A549 (cell line): ENCODE data around the gene KLF3. TPM values are rescaled to one million over a fixed set of nuclear protein-coding genes. Genes with fewer than 3 reads are reported as not detected.

ENCODE experiments used
- ATAC-seq, 2 experiments: fragments of 200-7000 bp in 1 of 2; fragments of >200 bp in 1 of 2; cut with Nextera tagmentation in 1 of 2; cut with Tn5 transposase in 1 of 2; 3 replicates each; pipeline versions ENCODE4 v1.8.0 to v1.9.1; 2018 to 2020; ENCODE audit warnings: mild to moderate bottlenecking in 1 of 2, moderate library complexity in 1 of 2
- CTCF ChIA-PET: fragments of 300-600 bp; sonication (Branson Sonifier 250); formaldehyde crosslinking; extraction: SDS; loops from one replicate; lab custom pipeline; 2021; ENCODE audit warnings: antibody characterized with exemption, inconsistent platforms; lab: Yijun Ruan, JAX
- POLR2A ChIA-PET: fragments of 350-600 bp; formaldehyde crosslinking; extraction: SDS; loops from one replicate; lab custom pipeline; 2021; ENCODE audit warnings: antibody characterized with exemption, inconsistent platforms; lab: Yijun Ruan, JAX
- DNase-seq, 2 experiments: peaks; one replicate each; pipeline versions ENCODE4 v3.0.0 to v3.0.0-alpha.2; 2011 to 2016; ENCODE audit warnings: low read depth in 1 of 2, low spot score in 1 of 2
- FAIRE-seq: peaks from 2 replicates; lab custom pipeline; 2011; peaks lifted over from hg19 to GRCh38; lab: Jason Lieb, UNC
- H3K27ac ChIP-seq, 2 experiments: fragments of >200 bp; sonication (Bioruptor Twin); formaldehyde crosslinking; 3 replicates each; pipeline ENCODE4 v1.5.1; 2016 to 2017
- H3K4me1 ChIP-seq: fragments of >200 bp; sonication (Bioruptor Twin); formaldehyde crosslinking; 3 replicates; pipeline ENCODE4 v1.6.1; 2016
- H3K4me2 ChIP-seq: fragments of >200 bp; sonication (Bioruptor Twin); formaldehyde crosslinking; 3 replicates; pipeline ENCODE4 v1.6.1; 2016
- H3K4me3 ChIP-seq: fragments of >200 bp; sonication (Bioruptor Twin); formaldehyde crosslinking; 3 replicates; pipeline ENCODE4 v1.5.1; 2016
- H3K9me3 ChIP-seq: fragments of >200 bp; sonication (Bioruptor Twin); formaldehyde crosslinking; 3 replicates; pipeline ENCODE4 v1.6.1; 2016
- BHLHE40 ChIP-seq: IDR thresholded peaks from 2 replicates; pipeline ENCODE4 v1.6.1; 2012; ENCODE audit warnings: low read depth, low read length, inconsistent platforms
- CBX8 ChIP-seq: fragments of 200-600 bp; sonication (generic); IDR thresholded peaks from 2 replicates; pipeline ENCODE4 v1.6.1; 2016
- EP300 ChIP-seq, 2 experiments: fragments of >200 bp; sonication (Bioruptor Twin); formaldehyde crosslinking; IDR thresholded peaks; 2 replicates in 1 of 2; 3 replicates in 1 of 2; pipeline ENCODE4 v1.6.1; 2016 to 2017
- GATA3 ChIP-seq: IDR thresholded peaks from 2 replicates; pipeline ENCODE4 v1.6.1; 2012; ENCODE audit warnings: borderline replicate concordance
- HDAC2 ChIP-seq: fragments of 200-600 bp; sonication (generic); IDR thresholded peaks from 2 replicates; pipeline ENCODE4 v1.6.1; 2016
- HES2 ChIP-seq: fragments of >200 bp; sonication (Bioruptor Twin); formaldehyde crosslinking; IDR thresholded peaks from 2 replicates; pipeline ENCODE4 v1.6.1; 2016
- HOXA7 ChIP-seq: fragments of 250-450 bp; sonication (Bioruptor Pico); IDR thresholded peaks from 2 replicates; pipeline ENCODE4 v1.5.0; 2020; ENCODE audit warnings: mild to moderate bottlenecking, moderate library complexity
- JUN ChIP-seq, 2 experiments: fragments of >200 bp; sonication (Bioruptor Twin); formaldehyde crosslinking; IDR thresholded peaks; 2 replicates in 1 of 2; 3 replicates in 1 of 2; pipeline ENCODE4 v1.6.1; 2016 to 2017
- KDM1A ChIP-seq: fragments of 200-600 bp; sonication (generic); IDR thresholded peaks from 2 replicates; pipeline ENCODE4 v1.6.1; 2016; ENCODE audit warnings: low read depth, mild to moderate bottlenecking
- NFE2L2 ChIP-seq: fragments of 150-350 bp; conservative IDR thresholded peaks from 2 replicates; pipeline ENCODE4 v1.6.1; 2014; ENCODE audit warnings: low read length
- NR3C1 ChIP-seq: fragments of >200 bp; sonication (Bioruptor Twin); formaldehyde crosslinking; IDR thresholded peaks from 3 replicates; pipeline ENCODE4 v1.6.1; 2017
- PBX3 ChIP-seq: IDR thresholded peaks from 2 replicates; pipeline ENCODE4 v1.6.1; 2012
- RARB ChIP-seq: fragments of 250-450 bp; sonication (Bioruptor Pico); IDR thresholded peaks from 2 replicates; pipeline ENCODE4 v1.8.0; 2021; ENCODE audit warnings: mild to moderate bottlenecking, moderate library complexity
- REST ChIP-seq: fragments of 200-600 bp; sonication (generic); IDR thresholded peaks from 2 replicates; pipeline ENCODE4 v1.6.1; 2016; ENCODE audit warnings: antibody characterized with exemption, mild to moderate bottlenecking, moderate library complexity
- RNF2 ChIP-seq: fragments of 200-600 bp; sonication (generic); IDR thresholded peaks from 2 replicates; pipeline ENCODE4 v1.6.1; 2016; ENCODE audit warnings: low read depth, mild to moderate bottlenecking, antibody characterized with exemption, moderate library complexity, borderline replicate concordance
- ZC3H11A ChIP-seq: fragments of 450-650 bp; IDR thresholded peaks from 2 replicates; pipeline ENCODE4 v1.6.1; 2014; ENCODE audit warnings: antibody characterized with exemption, mild to moderate bottlenecking
- ZNF302 ChIP-seq: fragments of 250-450 bp; sonication (Bioruptor Pico); IDR thresholded peaks from 2 replicates; pipeline ENCODE4 v1.9.0; 2021; ENCODE audit warnings: inconsistent platforms, mild to moderate bottlenecking, moderate library complexity
- ZSCAN20 ChIP-seq: fragments of 250-450 bp; sonication (Bioruptor Pico); IDR thresholded peaks from 2 replicates; pipeline ENCODE4 v1.8.0; 2022; ENCODE audit warnings: mild to moderate bottlenecking, moderate library complexity
- WGBS: methylation state at CpG from one replicate; pipeline ENCODE4 v1.1.6; 2017; ENCODE audit errors: missing lambda C conversion rate; 5-methylcytosine and 5-hydroxymethylcytosine counted together
- polyA plus RNA-seq, 4 experiments: library from polyadenylated mRNA; depleted of rRNA in 3 of 4; stranded (reverse); fragments of >200 nt; fragmentation: RNase III in 1 of 4; extraction: RNeasy Plus Mini Kit Qiagen cat#74134 plus additional on column Dnase treatment in 1 of 4; gene quantifications; 2 replicates in 3 of 4; 3 replicates in 1 of 4; pipeline ENCODE4 v1.2.3, GENCODE V29; 2011 to 2017
- TF ChIP-seq, protein P1 (sequence below): IDR thresholded peaks from 2 replicates; pipeline ENCODE4 v1.6.1; 2012; ENCODE audit warnings: low read depth, borderline replicate concordance
- TF ChIP-seq, protein P2 (sequence below): fragments of 150-350 bp; IDR thresholded peaks from 2 replicates; pipeline ENCODE4 v1.6.1; 2014; ENCODE audit warnings: low read depth, mild to moderate bottlenecking, low read length

KLF3 gene
- polyA plus RNA-seq, 2 of the 4 experiments (the other 2 are of a cell fraction) = 11.2 to 29.6 TPM

GRCh38 chr4:38630519-38630918, 33.5 kb upstream of the KLF3 start:
- Histone ChIP-seq H3K9me3 (no peaks in the 10 kb centered on the region), H3K4me1 (no peaks in the 10 kb centered on the region), H3K27ac (no peak overlapping the region), H3K4me3 (no peak overlapping the region), H3K4me2 (no peak overlapping the region)
- ChIA-PET CTCF (no interaction called here), POLR2A (no interaction called here)
- TF ChIP-seq GATA3 (no peak), ZSCAN20 (CRISPR knock-in tag) (no peak), ZC3H11A (no peak), HOXA7 (CRISPR knock-in tag) (no peak), HES2 (no peak), NFE2L2 (no peak), NR3C1 (no peak), BHLHE40 (no peak), JUN (IDR thresholded peaks at IDR 0.05) (no peak), EP300 (IDR thresholded peaks at IDR 0.05) (no peak), KDM1A (no peak), ZNF302 (no peak), RARB (CRISPR knock-in tag) (no peak), PBX3 (no peak), REST (no peak), RNF2 (no peak)
- TF ChIP-seq, protein P1, sequence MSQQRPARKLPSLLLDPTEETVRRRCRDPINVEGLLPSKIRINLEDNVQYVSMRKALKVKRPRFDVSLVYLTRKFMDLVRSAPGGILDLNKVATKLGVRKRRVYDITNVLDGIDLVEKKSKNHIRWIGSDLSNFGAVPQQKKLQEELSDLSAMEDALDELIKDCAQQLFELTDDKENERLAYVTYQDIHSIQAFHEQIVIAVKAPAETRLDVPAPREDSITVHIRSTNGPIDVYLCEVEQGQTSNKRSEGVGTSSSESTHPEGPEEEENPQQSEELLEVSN = no peak
- ATAC-seq (no peak), DNase-seq (no peak), FAIRE-seq (no peak)

DNA sequence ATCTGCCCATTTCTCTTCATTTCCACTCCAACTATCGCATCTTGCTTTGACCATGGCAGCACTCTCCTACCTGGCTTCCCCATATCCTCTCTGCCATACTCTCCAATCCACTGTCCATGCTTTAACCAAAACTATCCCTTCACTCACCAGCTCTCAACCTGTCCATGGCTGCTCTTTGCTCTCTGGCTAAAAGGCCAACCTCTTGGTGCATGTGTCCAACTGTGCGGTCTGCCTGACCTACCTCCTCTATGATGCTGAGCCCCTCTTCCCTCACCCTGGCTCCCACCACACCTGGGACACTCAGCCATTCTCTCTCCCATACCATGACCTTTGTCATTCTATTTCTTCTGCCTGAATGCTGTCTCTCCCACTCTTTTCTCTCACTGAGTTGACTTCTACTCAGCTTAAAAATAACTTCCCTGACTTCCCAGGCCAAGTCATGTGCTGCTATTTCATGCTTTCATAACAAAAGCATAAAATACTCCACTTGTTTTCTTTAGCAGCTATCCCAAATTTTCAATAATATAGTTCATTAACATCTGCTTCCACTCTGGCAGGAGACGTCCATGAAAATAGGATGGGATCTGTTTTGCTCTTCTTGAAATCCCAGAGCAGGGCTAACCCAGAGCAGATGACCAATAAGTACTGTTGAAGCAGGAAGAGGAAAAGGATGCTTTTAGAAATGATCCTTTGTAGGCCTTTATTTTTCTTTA, 29.8 kb upstream of the KLF3 start:
- Histone ChIP-seq H3K9me3 (no peaks in the 10 kb centered on the region), H3K4me3 (no peak overlapping the region), H3K4me2 (no peak overlapping the region), H3K4me1 (no peaks in the 10 kb centered on the region), H3K27ac (no peak overlapping the region)
- ATAC-seq = no peak
- no peak for FAIRE-seq
- TF ChIP-seq REST = no peak
- no peak for TF ChIP-seq HDAC2
- no peak for TF ChIP-seq JUN (IDR thresholded peaks at IDR 0.05)
- no peak for TF ChIP-seq ZNF302
- no peak for TF ChIP-seq CBX8
- TF ChIP-seq, protein P2, sequence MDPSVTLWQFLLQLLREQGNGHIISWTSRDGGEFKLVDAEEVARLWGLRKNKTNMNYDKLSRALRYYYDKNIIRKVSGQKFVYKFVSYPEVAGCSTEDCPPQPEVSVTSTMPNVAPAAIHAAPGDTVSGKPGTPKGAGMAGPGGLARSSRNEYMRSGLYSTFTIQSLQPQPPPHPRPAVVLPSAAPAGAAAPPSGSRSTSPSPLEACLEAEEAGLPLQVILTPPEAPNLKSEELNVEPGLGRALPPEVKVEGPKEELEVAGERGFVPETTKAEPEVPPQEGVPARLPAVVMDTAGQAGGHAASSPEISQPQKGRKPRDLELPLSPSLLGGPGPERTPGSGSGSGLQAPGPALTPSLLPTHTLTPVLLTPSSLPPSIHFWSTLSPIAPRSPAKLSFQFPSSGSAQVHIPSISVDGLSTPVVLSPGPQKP = no peak
- no peak for TF ChIP-seq RNF2
- POLR2A ChIA-PET = no interaction called here
- no peak for DNase-seq
- 75% methylated on average over 3 of the region's 3 CpGs for WGBS
- CTCF ChIA-PET = no interaction called here
